Effector memory CD8-positive, alpha-beta T cell (primary cell): Measurements from ENCODE around the gene DPYSL5.
A peak's percentile ranks its signal among the peaks of the same experiment; 100 is the strongest.

Experiments
- ATAC-seq: fragments of 150-1000 bp; cut with Tn5 transposase; replicated peaks from 2 replicates; pipeline ENCODE4 v1.10.0; 2021; ENCODE audit warnings: mild to moderate bottlenecking, moderate library complexity
- DNase-seq, 3 experiments: peaks; one replicate each; pipeline ENCODE4 v3.0.0; 2021
- H3K27ac Mint-ChIP-seq, 2 donors: one replicate each; pipeline ENCODE4 v1.8.0; 2022; ENCODE audit warnings: mild to moderate bottlenecking in 2 of 2, mixed read lengths in 2 of 2, moderate library complexity in 2 of 2
- H3K27me3 Mint-ChIP-seq, 2 donors: one replicate each; pipeline ENCODE4 v1.8.0; 2022; ENCODE audit warnings: mixed read lengths in 2 of 2
- H3K36me3 Mint-ChIP-seq: one replicate; pipeline ENCODE4 v1.8.0; 2022; ENCODE audit warnings: mild to moderate bottlenecking, moderate library complexity, mixed read lengths; ENCODE audit not compliant: insufficient read depth
- H3K4me1 Mint-ChIP-seq, 2 donors: one replicate each; pipeline ENCODE4 v1.8.0; 2022; ENCODE audit warnings: low read depth in 2 of 2, mixed read lengths in 2 of 2
- H3K4me3 Mint-ChIP-seq, 2 donors: one replicate each; pipeline ENCODE4 v1.8.0; 2022; ENCODE audit warnings: mild to moderate bottlenecking in 2 of 2, mixed read lengths in 2 of 2, moderate library complexity in 2 of 2
- H3K9me3 Mint-ChIP-seq, 2 donors: one replicate each; pipeline ENCODE4 v1.8.0; 2022; ENCODE audit warnings: mixed read lengths in 2 of 2

Gene DPYSL5

DNA sequence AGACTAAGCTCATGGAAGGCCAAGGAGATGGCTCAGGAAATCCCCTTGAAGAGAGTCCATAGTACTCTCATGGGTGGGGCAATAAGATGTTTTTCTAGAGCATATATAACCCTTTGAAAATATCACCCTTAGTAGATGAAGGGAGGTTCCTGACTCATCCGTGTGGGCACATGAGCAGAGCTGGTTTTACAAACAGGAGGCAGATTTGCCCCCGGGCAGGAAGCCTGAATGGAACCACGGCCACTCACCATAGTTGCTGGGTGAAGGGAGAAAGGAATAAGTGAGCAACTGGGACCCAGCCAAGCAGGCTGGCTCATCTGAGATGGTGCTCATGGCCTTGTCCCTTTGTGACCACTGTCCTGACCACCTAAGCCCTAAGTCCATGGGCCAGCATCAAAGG, 93.6 kb downstream of the DPYSL5 start:
- Mint-ChIP-seq H3K27me3 (peaks cover 21 to 45% of the 10 kb centered on the region in 2 donors), H3K36me3 (no peaks in the 10 kb centered on the region), H3K4me3 (no peak overlapping the region), H3K9me3 (no peaks in the 10 kb centered on the region), H3K27ac (no peak overlapping the region), H3K4me1 (peaks cover 3 to 6% of the 10 kb centered on the region in 2 donors)
- DNase-seq (no peak), ATAC-seq (no peak)

DNA sequence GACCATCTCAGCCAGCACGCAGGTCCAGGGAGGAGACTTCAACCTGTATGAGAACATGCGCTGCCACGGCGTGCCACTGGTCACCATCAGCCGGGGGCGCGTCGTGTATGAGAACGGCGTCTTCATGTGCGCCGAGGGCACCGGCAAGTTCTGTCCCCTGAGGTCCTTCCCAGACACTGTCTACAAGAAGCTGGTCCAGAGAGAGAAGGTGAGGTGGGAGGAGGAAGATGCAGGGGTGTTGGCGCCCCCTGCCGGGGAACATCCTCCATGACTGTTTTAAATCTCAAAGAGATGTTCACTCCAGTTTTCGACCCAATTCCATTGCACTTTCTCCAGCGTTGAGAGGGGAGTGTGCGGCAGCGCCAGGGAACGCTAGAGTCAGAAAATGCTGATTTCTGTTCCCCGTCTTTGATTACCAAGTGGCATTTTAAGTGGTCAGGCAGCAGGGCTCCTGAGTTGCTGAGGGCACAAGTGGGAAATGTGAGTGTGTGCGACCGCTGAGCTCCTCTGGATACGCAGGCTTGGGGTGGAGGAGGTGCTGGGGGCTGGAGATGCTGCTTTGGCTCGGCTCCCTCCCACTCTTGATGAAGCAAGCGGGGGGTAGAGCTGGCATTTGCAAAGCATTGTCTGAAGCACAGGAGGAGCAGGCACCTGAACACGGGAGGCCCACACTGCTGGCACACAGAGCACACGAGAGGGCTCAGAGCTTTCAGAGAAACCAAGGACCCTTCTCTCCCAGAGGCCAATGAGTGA, 94.8 kb downstream of the DPYSL5 start:
- no peaks in the 10 kb centered on the region for H3K36me3 Mint-ChIP-seq
- DNase-seq, result peak; percentile 42 to 54 (median 47)
- H3K4me1 Mint-ChIP-seq, result peaks cover 3 to 6% of the 10 kb centered on the region in 2 donors
- peaks cover 22 to 56% of the 10 kb centered on the region in 2 donors for H3K27me3 Mint-ChIP-seq
- H3K4me3 Mint-ChIP-seq, result no peak overlapping the region
- H3K27ac Mint-ChIP-seq, result peak overlapping the region in 1 of 2 donors; percentile 57
- peak; percentile 51 for ATAC-seq
- no peaks in the 10 kb centered on the region for H3K9me3 Mint-ChIP-seq

DNA sequence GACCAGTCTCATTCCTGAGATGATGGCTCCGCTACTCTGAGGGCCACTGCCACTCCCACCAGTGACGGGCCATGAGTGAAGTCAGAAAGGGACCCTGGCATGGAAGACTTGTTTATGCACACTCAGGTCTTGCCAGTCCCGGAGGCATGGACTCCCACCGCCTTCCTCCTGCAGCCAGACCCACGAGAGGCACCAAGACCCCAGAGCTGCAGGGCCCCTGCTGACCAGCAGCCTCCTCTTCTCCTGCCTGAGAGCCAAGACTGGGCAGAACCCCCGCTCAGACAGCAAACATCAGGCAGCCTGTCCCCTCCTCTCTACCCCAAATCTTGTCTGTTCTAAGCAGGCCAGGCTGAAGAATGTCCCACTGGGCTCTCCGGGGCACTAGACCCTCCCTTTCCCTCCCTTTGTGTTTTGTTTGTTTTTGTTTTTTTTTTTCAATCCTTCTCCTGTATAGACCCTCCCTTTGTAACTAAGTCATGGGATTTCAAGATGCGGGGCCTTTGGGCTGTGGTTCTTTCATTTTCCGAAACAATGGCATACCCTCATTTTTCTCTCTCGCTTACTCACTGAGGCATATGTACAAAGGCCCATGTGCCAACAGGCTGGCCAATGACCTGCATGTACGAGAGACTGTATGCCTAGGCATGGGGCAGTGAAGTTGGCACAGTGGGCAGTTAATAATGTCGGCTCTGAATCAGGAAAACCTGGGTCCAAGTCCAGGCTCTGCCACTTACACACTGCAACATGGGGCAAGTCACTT, 98.2 kb downstream of the DPYSL5 start:
- Mint-ChIP-seq H3K4me3 (no peak overlapping the region), H3K36me3 (peaks cover 3% of the 10 kb centered on the region), H3K27ac (no peak overlapping the region), H3K9me3 (no peaks in the 10 kb centered on the region), H3K27me3 (peaks cover 34 to 88% of the 10 kb centered on the region in 2 donors), H3K4me1 (peaks cover 3 to 6% of the 10 kb centered on the region in 2 donors)
- ATAC-seq (no peak), DNase-seq (no peak)

DNA sequence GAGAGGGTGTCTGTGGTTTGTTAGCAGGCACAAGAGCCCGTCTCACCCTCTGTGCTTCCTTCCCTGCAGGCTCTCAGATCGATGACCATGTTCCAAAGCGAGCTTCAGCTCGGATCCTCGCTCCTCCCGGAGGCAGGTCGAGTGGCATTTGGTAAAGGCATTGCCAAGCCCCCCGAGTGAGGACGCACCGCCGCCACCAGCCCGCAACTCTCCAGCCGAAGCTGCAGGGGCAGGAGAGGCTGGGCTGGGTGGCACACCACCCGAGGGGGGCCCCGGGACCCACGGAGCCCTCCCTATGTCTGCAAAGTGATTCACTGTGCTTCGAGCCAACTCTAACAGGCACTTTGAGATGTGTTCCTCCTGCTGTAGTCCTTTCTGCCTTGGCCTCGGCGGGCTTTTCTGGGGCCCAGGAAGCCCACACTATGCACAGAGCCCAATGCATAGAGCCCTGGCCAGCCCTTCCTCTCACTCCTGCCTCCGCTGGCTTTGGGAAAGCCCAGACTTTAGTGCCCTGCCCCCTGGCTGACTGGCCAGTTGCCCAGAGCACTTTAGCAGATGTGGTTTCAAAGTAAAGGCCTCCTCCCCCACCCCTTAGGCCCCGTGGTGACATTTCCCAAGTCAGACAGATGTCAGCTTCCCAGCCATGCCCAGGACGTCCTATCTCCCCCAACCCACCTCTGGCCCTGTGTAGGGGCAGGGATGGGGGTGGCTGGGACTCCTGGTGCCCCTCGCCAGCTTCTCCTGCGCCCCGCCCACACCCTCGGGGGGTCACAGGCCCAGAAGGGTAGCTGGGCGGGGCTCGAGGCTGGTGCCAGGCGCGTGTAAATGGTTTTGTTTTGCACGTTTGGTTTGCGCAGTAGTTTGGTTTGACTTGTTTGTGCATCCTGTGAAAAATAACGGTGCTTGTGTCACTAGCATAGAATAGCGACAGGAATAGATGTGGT, 99.2 kb downstream of the DPYSL5 start:
- ATAC-seq, result no peak
- H3K27ac Mint-ChIP-seq, result no peak overlapping the region
- no peak overlapping the region for H3K4me3 Mint-ChIP-seq
- H3K36me3 Mint-ChIP-seq, result peaks cover 3% of the 10 kb centered on the region
- H3K9me3 Mint-ChIP-seq, result no peaks in the 10 kb centered on the region
- H3K4me1 Mint-ChIP-seq, result peaks cover 3 to 6% of the 10 kb centered on the region in 2 donors
- peaks cover 34 to 88% of the 10 kb centered on the region in 2 donors for H3K27me3 Mint-ChIP-seq
- no peak for DNase-seq

DNA sequence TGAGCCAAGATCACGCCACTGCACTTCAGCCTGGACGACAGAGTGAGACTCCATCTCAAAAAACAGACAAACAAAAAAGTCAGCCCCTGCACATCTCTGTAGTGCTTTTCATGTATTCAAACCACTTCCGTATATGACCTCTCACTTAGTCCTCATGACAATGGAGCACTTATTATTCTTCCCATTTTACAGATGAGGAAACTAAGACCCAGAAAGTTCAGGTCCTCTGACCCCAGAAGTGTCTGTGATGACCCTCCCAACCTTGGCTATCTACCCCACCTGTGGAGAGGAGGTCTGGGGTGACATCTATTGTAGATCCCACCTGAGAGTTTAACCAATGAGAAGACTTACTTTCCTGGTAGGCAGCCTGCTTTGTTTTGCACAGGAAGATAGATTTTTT, 100.9 kb downstream of the DPYSL5 start:
- no peak overlapping the region for H3K4me3 Mint-ChIP-seq
- H3K27me3 Mint-ChIP-seq, result peaks cover 29 to 73% of the 10 kb centered on the region in 2 donors
- no peak overlapping the region for H3K27ac Mint-ChIP-seq
- H3K4me1 Mint-ChIP-seq, result no peaks in the 10 kb centered on the region
- no peak for DNase-seq
- H3K9me3 Mint-ChIP-seq, result no peaks in the 10 kb centered on the region
- no peak for ATAC-seq
- H3K36me3 Mint-ChIP-seq, result peaks cover 3% of the 10 kb centered on the region

DNA sequence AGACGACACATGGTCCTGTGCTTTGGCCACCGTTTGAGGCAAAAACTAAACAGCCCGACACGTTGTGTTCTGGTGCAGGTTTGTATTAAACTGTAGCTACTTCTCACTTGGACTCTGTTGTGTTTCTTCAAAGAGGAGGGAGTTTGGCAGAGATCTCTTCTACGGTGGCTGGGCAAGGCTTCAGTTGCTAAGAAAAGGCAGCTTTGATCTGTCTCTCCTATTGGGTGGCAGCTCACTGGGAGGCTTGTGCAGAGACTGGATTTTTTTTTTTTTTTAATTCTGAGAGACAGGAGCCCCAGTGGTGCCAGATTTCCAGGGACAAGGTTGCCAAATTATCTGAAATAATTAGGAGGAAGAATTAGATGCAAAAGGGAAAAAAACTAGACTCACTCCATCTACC, 102.3 kb downstream of the DPYSL5 start:
- Mint-ChIP-seq H3K36me3 (peaks cover 3% of the 10 kb centered on the region), H3K27ac (no peak overlapping the region), H3K4me3 (no peak overlapping the region), H3K9me3 (no peaks in the 10 kb centered on the region), H3K4me1 (no peaks in the 10 kb centered on the region), H3K27me3 (peaks cover 38 to 73% of the 10 kb centered on the region in 2 donors)
- ATAC-seq (no peak), DNase-seq (no peak)

DNA sequence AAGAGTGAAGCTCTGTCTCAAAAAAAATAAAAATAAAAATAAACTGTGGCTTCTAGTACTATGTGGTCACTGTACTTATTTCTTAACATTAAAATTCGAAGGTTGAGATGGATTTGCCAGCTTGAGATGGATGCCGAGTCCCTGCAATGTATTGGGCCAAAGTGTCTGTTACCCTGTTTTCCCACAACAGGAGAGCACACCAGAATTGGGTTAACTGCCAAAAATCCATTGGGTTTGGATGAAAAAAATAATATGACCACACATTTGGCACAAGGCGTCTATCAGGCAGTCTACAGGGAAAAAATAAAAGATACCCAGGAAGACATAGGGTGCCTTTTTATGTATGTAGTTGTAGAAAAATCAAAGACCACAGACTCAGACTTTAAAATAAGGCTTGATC, 103.3 kb downstream of the DPYSL5 start:
- H3K4me1 Mint-ChIP-seq, result no peaks in the 10 kb centered on the region
- no peak overlapping the region for H3K4me3 Mint-ChIP-seq
- H3K9me3 Mint-ChIP-seq, result no peaks in the 10 kb centered on the region
- H3K27me3 Mint-ChIP-seq, result peaks cover 42 to 73% of the 10 kb centered on the region in 2 donors
- H3K27ac Mint-ChIP-seq, result no peak overlapping the region
- no peak for DNase-seq
- no peak for ATAC-seq
- peaks cover 3% of the 10 kb centered on the region for H3K36me3 Mint-ChIP-seq

DNA sequence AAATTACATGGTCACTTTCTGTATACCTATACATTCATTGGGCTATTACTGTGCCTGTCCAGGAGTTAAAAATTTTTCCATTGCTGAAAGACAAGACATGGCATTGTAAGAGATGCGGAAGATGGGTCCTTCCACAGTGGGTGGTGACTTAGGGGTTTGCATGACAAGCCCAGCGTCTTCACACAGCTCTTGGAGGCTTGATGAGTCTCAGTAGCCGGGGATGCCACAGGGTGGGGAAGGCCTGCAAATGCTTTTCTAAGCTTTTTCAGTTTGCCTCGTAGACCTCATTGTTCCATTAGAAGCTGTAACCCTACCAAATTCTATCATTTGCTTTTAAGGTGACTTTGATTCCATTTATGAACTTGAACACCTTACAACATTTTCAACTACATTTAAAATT, 104.4 kb downstream of the DPYSL5 start:
- H3K9me3 Mint-ChIP-seq, result no peaks in the 10 kb centered on the region
- no peak for ATAC-seq
- H3K36me3 Mint-ChIP-seq, result peaks cover 3% of the 10 kb centered on the region

DNA sequence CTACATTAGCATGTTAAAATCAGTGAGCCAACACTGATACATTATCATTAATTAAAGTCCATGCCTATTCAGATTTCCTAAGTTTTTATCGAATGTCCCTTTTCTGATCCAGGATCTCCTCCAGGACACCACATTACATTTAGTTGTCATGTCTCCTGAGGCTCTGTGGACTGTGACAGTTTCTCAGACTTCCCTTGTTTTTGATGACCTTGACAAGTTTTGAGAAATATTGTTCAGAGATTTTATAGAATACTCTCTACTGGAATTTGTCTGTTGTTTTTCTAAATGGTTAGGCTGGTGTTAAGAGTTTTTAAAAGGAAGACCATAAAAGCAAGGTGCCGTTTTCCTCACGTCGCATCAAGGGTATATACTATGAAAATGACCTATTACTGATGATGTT, 106.2 kb downstream of the DPYSL5 start:
- H3K4me3 Mint-ChIP-seq, result no peak overlapping the region
- ATAC-seq (no peak), DNase-seq (no peak)
- H3K27ac Mint-ChIP-seq, result no peak overlapping the region
- peaks cover 3% of the 10 kb centered on the region for H3K36me3 Mint-ChIP-seq
- no peaks in the 10 kb centered on the region for H3K9me3 Mint-ChIP-seq
- no peaks in the 10 kb centered on the region for H3K4me1 Mint-ChIP-seq
- peaks cover 48 to 65% of the 10 kb centered on the region in 2 donors for H3K27me3 Mint-ChIP-seq

More for the DNA sequence above, 104.4 kb downstream of the DPYSL5 start:
- DNase-seq, result no peak
- Mint-ChIP-seq H3K27me3 (peaks cover 50 to 74% of the 10 kb centered on the region in 2 donors), H3K4me3 (no peak overlapping the region), H3K27ac (no peak overlapping the region), H3K4me1 (no peaks in the 10 kb centered on the region)

DNA sequence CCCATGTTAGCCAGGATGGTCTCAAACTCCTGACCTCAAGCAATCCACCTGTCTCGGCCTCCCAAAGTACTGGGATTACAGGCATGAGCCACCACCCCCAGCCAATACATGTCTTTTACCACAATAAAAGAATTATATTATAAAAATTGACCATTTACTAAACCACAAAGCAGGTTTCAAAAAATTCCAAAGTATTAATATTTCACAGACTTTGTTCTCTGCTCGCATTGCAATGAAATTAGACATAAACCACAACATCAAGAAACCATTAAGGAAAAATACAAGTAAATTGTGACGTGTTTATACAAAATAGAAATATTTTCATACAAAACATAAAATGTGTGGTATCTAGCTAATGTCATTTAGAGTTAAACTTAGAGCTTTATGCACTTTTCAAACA, 109.1 kb downstream of the DPYSL5 start:
- DNase-seq (no peak), ATAC-seq (no peak)
- Mint-ChIP-seq H3K4me1 (peaks cover 0 to 3% of the 10 kb centered on the region in 2 donors), H3K9me3 (no peaks in the 10 kb centered on the region), H3K4me3 (no peak overlapping the region), H3K27me3 (peaks cover 59 to 67% of the 10 kb centered on the region in 2 donors), H3K27ac (no peak overlapping the region), H3K36me3 (no peaks in the 10 kb centered on the region)

DNA sequence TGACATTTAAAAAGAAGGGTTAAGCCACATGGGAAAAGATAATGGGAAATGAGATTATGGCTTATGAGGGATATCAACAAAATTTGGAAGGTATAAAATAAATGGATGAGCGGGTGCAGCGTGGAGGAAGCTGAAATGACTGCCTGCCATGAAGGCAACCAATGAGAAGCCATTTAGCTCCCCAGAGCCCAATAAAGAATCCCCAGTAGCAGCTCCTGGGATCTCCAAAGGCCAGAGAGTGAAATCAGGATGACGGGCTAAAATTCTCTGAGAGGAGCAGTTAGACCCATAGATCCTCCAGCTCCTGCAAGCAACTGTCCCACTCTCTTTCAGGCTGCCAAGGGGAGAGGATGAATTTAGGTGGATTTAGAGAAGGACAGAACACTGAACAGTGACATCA, 109.6 kb downstream of the DPYSL5 start:
- ATAC-seq, result no peak

DNA sequence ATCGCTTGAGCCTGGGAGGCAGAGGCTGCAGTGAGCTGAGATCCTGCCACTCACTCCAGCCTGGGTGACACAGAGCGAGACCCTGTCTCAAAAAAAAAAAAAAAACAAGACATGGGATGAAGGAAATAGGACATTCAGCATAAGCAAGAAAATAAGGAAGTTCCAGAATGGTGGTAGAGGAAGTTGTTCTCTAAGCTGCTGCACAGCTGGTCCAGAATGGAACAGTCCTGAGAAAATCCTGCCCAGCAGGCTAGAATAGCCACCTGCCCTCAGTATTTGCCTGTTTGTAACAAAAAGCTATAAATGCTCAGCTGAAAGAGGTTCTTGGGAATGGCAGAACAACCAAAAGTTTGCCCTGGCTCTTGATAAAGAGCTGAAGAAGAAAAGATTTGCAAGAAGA, 111.4 kb downstream of the DPYSL5 start:
- DNase-seq (no peak), ATAC-seq (no peak)
- Mint-ChIP-seq H3K36me3 (peaks cover 3% of the 10 kb centered on the region), H3K9me3 (no peaks in the 10 kb centered on the region), H3K4me1 (peaks cover 0 to 3% of the 10 kb centered on the region in 2 donors), H3K4me3 (no peak overlapping the region), H3K27me3 (peaks cover 60 to 68% of the 10 kb centered on the region in 2 donors), H3K27ac (no peak overlapping the region)

More for the DNA sequence above, 109.6 kb downstream of the DPYSL5 start:
- DNase-seq, result no peak
- Mint-ChIP-seq H3K27ac (no peak overlapping the region), H3K4me1 (peaks cover 0 to 3% of the 10 kb centered on the region in 2 donors), H3K27me3 (peaks cover 59 to 70% of the 10 kb centered on the region in 2 donors), H3K9me3 (no peaks in the 10 kb centered on the region), H3K4me3 (no peak overlapping the region), H3K36me3 (no peaks in the 10 kb centered on the region)
